Endothelial cell of umbilical vein (primary cell): ENCODE data around the gene OR52E5.

Source experiments
- EZH2 ChIP-seq: IDR thresholded peaks from 2 replicates; pipeline ENCODE4 v1.6.1; 2012; ENCODE audit warnings: borderline replicate concordance, low read depth, mild to moderate bottlenecking, moderate library complexity, low read length, inconsistent platforms; ENCODE audit not compliant: severe bottlenecking
- TF ChIP-seq, protein P1 (sequence below), 2 donors: IDR thresholded peaks; 1 replicate in 1 of 2; 2 replicates in 1 of 2; pipeline ENCODE4 v1.5.1; 2011; ENCODE audit warnings: low read length in 2 of 2, mild to moderate bottlenecking in 2 of 2, moderate library complexity in 2 of 2, control low read depth in 1 of 2, inconsistent platforms in 1 of 2, low read depth in 1 of 2; ENCODE audit not compliant: insufficient read depth in 1 of 2; ENCODE audit errors: extremely low read depth in 1 of 2

DNA sequence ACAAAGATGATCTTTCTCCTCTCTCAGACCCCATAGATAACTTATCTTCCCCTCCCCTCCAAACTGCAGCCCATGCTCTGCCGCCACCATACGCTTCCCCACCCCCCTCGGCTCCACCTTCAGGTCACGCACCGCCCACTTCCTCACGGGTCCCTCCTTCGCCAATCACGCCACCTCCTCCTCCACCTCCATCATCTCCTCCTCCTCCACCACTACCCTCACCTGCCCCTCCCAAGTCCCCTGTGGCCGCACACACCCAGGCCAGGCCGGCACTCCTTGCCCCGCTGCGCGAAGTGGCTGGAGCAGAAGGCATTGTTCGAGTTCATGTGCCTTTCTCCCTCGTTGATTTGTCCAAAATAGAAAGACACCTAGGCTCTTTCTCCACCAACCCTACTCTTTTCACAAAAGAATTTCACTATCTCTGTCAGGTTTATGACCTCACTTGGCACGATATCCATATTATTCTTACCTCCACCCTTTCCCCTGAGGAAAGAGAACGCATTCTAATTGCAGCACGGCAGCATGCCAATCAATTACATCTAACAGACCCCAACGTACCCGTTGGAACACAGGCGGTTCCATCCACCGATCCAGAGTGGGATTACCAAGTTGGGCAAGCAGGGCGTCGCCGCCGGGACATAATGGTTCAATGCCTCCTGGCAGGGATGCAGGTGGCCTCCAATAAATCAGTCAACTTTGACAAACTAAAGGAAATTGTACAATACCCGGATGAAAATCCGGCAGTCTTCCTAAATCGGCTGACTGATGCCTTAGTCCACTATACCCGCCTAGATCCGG lies 36.8 kb downstream of the OR52E5 start:
- TF ChIP-seq, protein P1, sequence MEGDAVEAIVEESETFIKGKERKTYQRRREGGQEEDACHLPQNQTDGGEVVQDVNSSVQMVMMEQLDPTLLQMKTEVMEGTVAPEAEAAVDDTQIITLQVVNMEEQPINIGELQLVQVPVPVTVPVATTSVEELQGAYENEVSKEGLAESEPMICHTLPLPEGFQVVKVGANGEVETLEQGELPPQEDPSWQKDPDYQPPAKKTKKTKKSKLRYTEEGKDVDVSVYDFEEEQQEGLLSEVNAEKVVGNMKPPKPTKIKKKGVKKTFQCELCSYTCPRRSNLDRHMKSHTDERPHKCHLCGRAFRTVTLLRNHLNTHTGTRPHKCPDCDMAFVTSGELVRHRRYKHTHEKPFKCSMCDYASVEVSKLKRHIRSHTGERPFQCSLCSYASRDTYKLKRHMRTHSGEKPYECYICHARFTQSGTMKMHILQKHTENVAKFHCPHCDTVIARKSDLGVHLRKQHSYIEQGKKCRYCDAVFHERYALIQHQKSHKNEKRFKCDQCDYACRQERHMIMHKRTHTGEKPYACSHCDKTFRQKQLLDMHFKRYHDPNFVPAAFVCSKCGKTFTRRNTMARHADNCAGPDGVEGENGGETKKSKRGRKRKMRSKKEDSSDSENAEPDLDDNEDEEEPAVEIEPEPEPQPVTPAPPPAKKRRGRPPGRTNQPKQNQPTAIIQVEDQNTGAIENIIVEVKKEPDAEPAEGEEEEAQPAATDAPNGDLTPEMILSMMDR (IDR thresholded peaks at IDR 0.05; ENCODE audit: extremely low read depth in 1 of 2, insufficient read depth in 1 of 2, low read depth in 1 of 2, low read length in 2 of 2), result no peak
- TF ChIP-seq EZH2, result no peak
